Thyroid gland (tissue), 4 donors: ENCODE results near the gene EHD3. TPM values are rescaled to one million over a fixed set of nuclear protein-coding genes. Genes with fewer than 3 reads are reported as not detected.

Source experiments
- DNase-seq, 2 donors: peaks; one replicate each; pipeline ENCODE4 v3.0.0-alpha.2; 2019
- H3K27ac ChIP-seq, 3 donors: fragments of 200-600 bp; sonication (generic); 1 replicate in 2 of 3; 2 replicates in 1 of 3; pipeline ENCODE4 v1.5.1; 2016 to 2019; ENCODE audit warnings: mild to moderate bottlenecking in 1 of 3, moderate library complexity in 1 of 3
- H3K27me3 ChIP-seq: fragments of 200-600 bp; sonication (generic); one replicate; pipeline ENCODE4 v1.5.1; 2019
- H3K36me3 ChIP-seq, 2 donors: fragments of 200-600 bp; sonication (generic); one replicate each; pipeline ENCODE4 v1.5.1; 2016 to 2019
- H3K4me1 ChIP-seq, 2 donors: fragments of 200-600 bp; sonication (generic); one replicate each; pipeline ENCODE4 v1.5.1; 2017 to 2019
- H3K4me3 ChIP-seq, 3 donors: fragments of 200-600 bp; sonication (generic); replicated peaks in 1 of 3; 1 replicate in 2 of 3; 2 replicates in 1 of 3; pipeline ENCODE4 v1.5.1; 2016; ENCODE audit warnings: mild to moderate bottlenecking in 1 of 3
- H3K9me3 ChIP-seq: fragments of 200-600 bp; sonication (generic); one replicate; pipeline ENCODE4 v1.5.1; 2017
- POLR2A ChIP-seq, 2 donors: fragments of 450-650 bp; IDR thresholded peaks; one replicate each; pipeline ENCODE4 v1.6.1; 2017; ENCODE audit warnings: antibody characterized with exemption in 2 of 2, mild to moderate bottlenecking in 2 of 2, moderate library complexity in 1 of 2
- WGBS, 2 donors: methylation state at CpG; one replicate each; pipeline ENCODE4 v1.1.5; 2017; 5-methylcytosine and 5-hydroxymethylcytosine counted together
- intact Hi-C: fragments of 100-400 bp; cut with DNase I; formaldehyde crosslinking; loops from one replicate; pipeline ENCODE4 v1.15.1; 2023
- total RNA-seq, 4 donors: library from RNA; depleted of rRNA; stranded (reverse); fragments of >200 nt; gene quantifications; one replicate each; pipeline ENCODE4 v1.2.3, GENCODE V29; 2016
- TF ChIP-seq, protein P1 (sequence below), 6 experiments: fragments of 200-600 bp in 3 of 6; fragments of 450-650 bp in 3 of 6; sonication (generic) in 3 of 6; IDR thresholded peaks; one replicate each; pipeline ENCODE4 v1.5.1; 2016 to 2019; ENCODE audit warnings: antibody characterized with exemption in 6 of 6, mild to moderate bottlenecking in 2 of 6, inconsistent platforms in 1 of 6, moderate library complexity in 1 of 6

The EHD3 gene
- total RNA-seq, 4 donors from 2014 or later = 4.2 to 9.2 (median 5.5) TPM

- no peak overlapping the region for H3K4me3 ChIP-seq
- H3K36me3 ChIP-seq = no peaks in the 10 kb centered on the region
- intact Hi-C loops = no loop called here
- H3K4me1 ChIP-seq = no peaks in the 10 kb centered on the region
- H3K9me3 ChIP-seq = no peaks in the 10 kb centered on the region
- TF ChIP-seq, protein P1, sequence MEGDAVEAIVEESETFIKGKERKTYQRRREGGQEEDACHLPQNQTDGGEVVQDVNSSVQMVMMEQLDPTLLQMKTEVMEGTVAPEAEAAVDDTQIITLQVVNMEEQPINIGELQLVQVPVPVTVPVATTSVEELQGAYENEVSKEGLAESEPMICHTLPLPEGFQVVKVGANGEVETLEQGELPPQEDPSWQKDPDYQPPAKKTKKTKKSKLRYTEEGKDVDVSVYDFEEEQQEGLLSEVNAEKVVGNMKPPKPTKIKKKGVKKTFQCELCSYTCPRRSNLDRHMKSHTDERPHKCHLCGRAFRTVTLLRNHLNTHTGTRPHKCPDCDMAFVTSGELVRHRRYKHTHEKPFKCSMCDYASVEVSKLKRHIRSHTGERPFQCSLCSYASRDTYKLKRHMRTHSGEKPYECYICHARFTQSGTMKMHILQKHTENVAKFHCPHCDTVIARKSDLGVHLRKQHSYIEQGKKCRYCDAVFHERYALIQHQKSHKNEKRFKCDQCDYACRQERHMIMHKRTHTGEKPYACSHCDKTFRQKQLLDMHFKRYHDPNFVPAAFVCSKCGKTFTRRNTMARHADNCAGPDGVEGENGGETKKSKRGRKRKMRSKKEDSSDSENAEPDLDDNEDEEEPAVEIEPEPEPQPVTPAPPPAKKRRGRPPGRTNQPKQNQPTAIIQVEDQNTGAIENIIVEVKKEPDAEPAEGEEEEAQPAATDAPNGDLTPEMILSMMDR (IDR thresholded peaks at IDR 0.05) = no peak
- no peak for TF ChIP-seq POLR2A (IDR thresholded peaks at IDR 0.05)
- H3K27me3 ChIP-seq = no peaks in the 10 kb centered on the region
- no peak overlapping the region for H3K27ac ChIP-seq
- DNase-seq = no peak
- WGBS, 2 donors = 90 to 93% methylated on average over 9 to 11 of the region's 11 CpGs
Observed at GRCh38 chr2:31191931-31192330, 42.0 kb upstream of the EHD3 start.

GRCh38 chr2:31192396-31192795 is 41.6 kb upstream of the EHD3 start:
- Histone ChIP-seq H3K9me3 (no peaks in the 10 kb centered on the region), H3K4me3 (no peak overlapping the region), H3K27me3 (no peaks in the 10 kb centered on the region), H3K27ac (no peak overlapping the region), H3K4me1 (no peaks in the 10 kb centered on the region), H3K36me3 (no peaks in the 10 kb centered on the region)
- no peak for DNase-seq
- intact Hi-C loops = no loop called here
- WGBS, 2 donors = 100% methylated on average over 1 to 2 of the region's 2 CpGs
- TF ChIP-seq, protein P1 (IDR thresholded peaks at IDR 0.05) = no peak
- no peak for TF ChIP-seq POLR2A (IDR thresholded peaks at IDR 0.05)

GRCh38 chr2:31192851-31193392 is 41.0 kb upstream of the EHD3 start:
- intact Hi-C loops = no loop called here
- no peak for DNase-seq
- 84 to 87% methylated on average over 12 of the region's 12 CpGs for WGBS, 2 donors
- no peaks in the 10 kb centered on the region for H3K27me3 ChIP-seq
- no peaks in the 10 kb centered on the region for H3K9me3 ChIP-seq
- H3K4me3 ChIP-seq = no peak overlapping the region
- H3K4me1 ChIP-seq = no peaks in the 10 kb centered on the region
- no peak overlapping the region for H3K27ac ChIP-seq
- no peaks in the 10 kb centered on the region for H3K36me3 ChIP-seq
- TF ChIP-seq, protein P1 (IDR thresholded peaks at IDR 0.05) = no peak
- TF ChIP-seq POLR2A (IDR thresholded peaks at IDR 0.05) = no peak

DNA sequence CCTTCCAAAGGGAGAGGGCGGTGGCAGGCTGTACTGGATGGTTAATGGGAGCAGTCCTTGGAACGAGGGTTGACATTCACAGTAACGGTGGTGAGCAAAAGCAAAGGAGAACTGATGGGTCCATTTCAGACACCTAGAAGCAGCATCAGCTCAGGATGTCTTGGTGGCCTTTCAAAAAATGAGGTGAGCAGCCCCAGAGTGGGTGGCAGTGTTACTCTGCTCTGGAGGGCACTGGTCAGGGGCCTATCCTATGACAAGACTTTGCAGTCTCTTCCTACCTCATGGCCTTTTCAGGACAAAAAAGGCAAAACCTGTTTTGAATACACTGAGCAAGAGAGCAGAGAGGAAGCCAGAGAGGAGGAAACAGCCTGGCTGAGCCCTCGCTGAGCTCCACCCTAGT is 40.1 kb upstream of the EHD3 start:
- Histone ChIP-seq H3K36me3 (no peaks in the 10 kb centered on the region), H3K9me3 (no peaks in the 10 kb centered on the region), H3K4me3 (no peak overlapping the region), H3K4me1 (no peaks in the 10 kb centered on the region), H3K27ac (no peak overlapping the region), H3K27me3 (no peaks in the 10 kb centered on the region)
- intact Hi-C loops = no loop called here
- TF ChIP-seq POLR2A (IDR thresholded peaks at IDR 0.05) = no peak
- TF ChIP-seq, protein P1 (IDR thresholded peaks at IDR 0.05) = no peak
- no peak for DNase-seq
- 87 to 89% methylated on average over 4 of the region's 4 CpGs for WGBS, 2 donors

DNA sequence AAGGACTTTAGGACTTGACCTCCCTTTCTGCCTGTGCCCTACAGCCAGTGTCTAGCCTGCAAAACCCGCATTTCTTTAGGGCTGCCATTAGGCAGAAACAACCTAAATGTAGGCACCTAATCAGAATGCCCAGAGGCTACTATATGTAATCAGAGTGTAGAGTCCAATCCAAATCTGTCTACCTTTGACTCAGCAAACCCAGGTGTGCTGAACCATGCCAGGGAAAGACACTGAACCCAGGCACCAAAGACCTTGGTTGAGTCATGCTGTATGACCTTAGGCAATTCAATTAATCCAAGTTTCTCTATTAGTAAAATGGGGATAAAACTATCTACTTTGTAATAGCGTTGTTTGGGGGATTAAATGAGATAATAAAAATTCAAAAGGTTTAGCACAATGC is 37.3 kb upstream of the EHD3 start:
- Histone ChIP-seq H3K36me3 (no peaks in the 10 kb centered on the region), H3K9me3 (no peaks in the 10 kb centered on the region), H3K27me3 (no peaks in the 10 kb centered on the region), H3K4me3 (no peak overlapping the region), H3K27ac (no peak overlapping the region), H3K4me1 (no peaks in the 10 kb centered on the region)
- TF ChIP-seq, protein P1 (IDR thresholded peaks at IDR 0.05) = no peak
- TF ChIP-seq POLR2A (IDR thresholded peaks at IDR 0.05) = no peak
- 92 to 100% methylated on average over 2 of the region's 2 CpGs for WGBS, 2 donors
- no peak for DNase-seq
- intact Hi-C loops = no loop called here
